PC-3 (cell line): Measurements from ENCODE around the gene DDX10. TPM values are rescaled to one million over a fixed set of nuclear protein-coding genes. Genes with fewer than 3 reads are reported as not detected.

ENCODE experiments used
- ATAC-seq: fragments of 200-7000 bp; cut with Tn5 transposase; 2 replicates; pipeline ENCODE4 v1.9.1; 2020; ENCODE audit warnings: mild to moderate bottlenecking, moderate library complexity
- BruUV-seq: library from RNA; stranded (reverse); fragments of 400-500 nt; replicated peaks from 2 replicates; lab custom pipeline; 2021; lab: Mats Ljungman, UMichigan
- CTCF ChIA-PET: fragments of 300-600 bp; sonication (Branson Sonifier 250); formaldehyde crosslinking; loops from one replicate; lab custom pipeline; 2022; ENCODE audit warnings: antibody characterized with exemption; lab: Charles Lee
- POLR2A ChIA-PET: fragments of 300-600 bp; sonication (Branson Sonifier 250); formaldehyde crosslinking; loops from one replicate; lab custom pipeline; 2022; ENCODE audit warnings: antibody characterized with exemption; ENCODE audit not compliant: unreplicated experiment; lab: Charles Lee
- DNase-seq: peaks from one replicate; pipeline ENCODE4 v3.0.0-alpha.2; 2015
- H2AFZ ChIP-seq: fragments of 300-600 bp; sonication (generic); 2 replicates; pipeline ENCODE4 v1.6.0; 2016; ENCODE audit warnings: antibody characterized with exemption, low read length
- H3F3A ChIP-seq: fragments of 300-600 bp; sonication (generic); one replicate; pipeline ENCODE4 v1.6.0; 2017; ENCODE audit warnings: antibody characterized with exemption, low read length, control low read depth, mild to moderate bottlenecking; ENCODE audit not compliant: unreplicated experiment
- H3K27ac ChIP-seq: fragments of 300-600 bp; sonication (generic); 2 replicates; pipeline ENCODE4 v1.5.1; 2016; ENCODE audit warnings: mild to moderate bottlenecking, low read length
- H3K27me3 ChIP-seq: fragments of 300-600 bp; sonication (generic); 2 replicates; pipeline ENCODE4 v1.6.1; 2016; ENCODE audit warnings: low read length, mixed read lengths
- H3K36me3 ChIP-seq: fragments of 300-600 bp; sonication (generic); 2 replicates; pipeline ENCODE4 v1.6.1; 2016; ENCODE audit warnings: low read depth, mixed run types, low read length, mixed read lengths
- H3K4me1 ChIP-seq: fragments of 300-600 bp; sonication (generic); 2 replicates; pipeline ENCODE4 v1.5.1; 2016; ENCODE audit warnings: low read length; ENCODE audit not compliant: insufficient read depth
- H3K4me2 ChIP-seq: fragments of 300-600 bp; sonication (generic); 2 replicates; pipeline ENCODE4 v1.6.0; 2016; ENCODE audit warnings: low read length
- H3K4me3 ChIP-seq: fragments of 300-600 bp; sonication (generic); 2 replicates; pipeline ENCODE4 v1.5.1; 2016; ENCODE audit warnings: mild to moderate bottlenecking, low read length, mixed read lengths
- H3K79me2 ChIP-seq: fragments of 300-600 bp; sonication (generic); 2 replicates; pipeline ENCODE4 v1.6.1; 2017; ENCODE audit warnings: low read length, mixed read lengths
- H3K9ac ChIP-seq: fragments of 300-600 bp; sonication (generic); 2 replicates; pipeline ENCODE4 v1.6.0; 2016; ENCODE audit warnings: mild to moderate bottlenecking, low read length
- H3K9me2 ChIP-seq: fragments of 300-600 bp; sonication (generic); replicated peaks from 2 replicates; pipeline ENCODE4 v1.6.1; 2016; ENCODE audit warnings: mixed run types, low read length, mixed read lengths
- H3K9me3 ChIP-seq: fragments of 300-600 bp; sonication (generic); 2 replicates; pipeline ENCODE4 v1.6.1; 2016; ENCODE audit warnings: low read length, mixed read lengths
- H4K20me1 ChIP-seq: fragments of 300-600 bp; sonication (generic); 2 replicates; pipeline ENCODE4 v1.6.1; 2016; ENCODE audit warnings: low read length, mixed read lengths
- CTCF ChIP-seq: fragments of 300-600 bp; sonication (generic); conservative IDR thresholded peaks from 2 replicates; pipeline ENCODE4 v1.5.1; 2017; ENCODE audit warnings: antibody characterized with exemption, low read depth, mild to moderate bottlenecking, low read length
- EZH2 ChIP-seq: fragments of 300-600 bp; sonication (generic); IDR thresholded peaks from one replicate; pipeline ENCODE4 v1.6.1; 2017; ENCODE audit warnings: antibody characterized with exemption, mild to moderate bottlenecking, low read length; ENCODE audit not compliant: unreplicated experiment
- EZH2phosphoT487 ChIP-seq: fragments of 300-600 bp; sonication (generic); IDR thresholded peaks from 2 replicates; pipeline ENCODE4 v1.6.1; 2018; ENCODE audit warnings: mild to moderate bottlenecking, antibody characterized with exemption, low read length, borderline replicate concordance
- intact Hi-C: fragments of 100-400 bp; cut with micrococcal nuclease; formaldehyde crosslinking; loops from 2 replicates; pipeline ENCODE4 v1.9.0; 2023
- total RNA-seq: library from RNA; depleted of rRNA; stranded (reverse); fragments of >200 nt; gene quantifications from 2 replicates; pipeline ENCODE4 v1.2.3, GENCODE V29; 2014

Gene DDX10
- total RNA-seq, 1 experiment from 2014 or later: 55.2 TPM

- Histone ChIP-seq H3K36me3 (0 out of 2 replicates have a peak, but pooled peaks cover 2% of the 10 kb centered on the region), H3F3A (peaks cover under 1% of the 10 kb centered on the region), H3K79me2 (peaks cover 9% of the 10 kb centered on the region), H3K4me3 (no peak overlapping the region), H3K9ac (no peak overlapping the region), H3K9me3 (no peaks in the 10 kb centered on the region), H2AFZ (no peak overlapping the region), H3K27ac (no peak overlapping the region), H4K20me1 (no peaks in the 10 kb centered on the region), H3K9me2 (no peaks in the 10 kb centered on the region), H3K4me2 (no peak overlapping the region), H3K4me1 (peaks cover 41% of the 10 kb centered on the region), H3K27me3 (no peaks in the 10 kb centered on the region)
- POLR2A ChIA-PET: no interaction called here
- no peak for TF ChIP-seq EZH2
- no peak for TF ChIP-seq CTCF
- no peak for TF ChIP-seq EZH2phosphoT487
- intact Hi-C loops: no loop called here
- ATAC-seq (no peak), DNase-seq (peak; percentile 35)
- BruUV-seq: no TSS peak
- CTCF ChIA-PET: no interaction called here
Measured at GRCh38 chr11:108933630-108934029, 268.8 kb downstream of the DDX10 start.

DNA sequence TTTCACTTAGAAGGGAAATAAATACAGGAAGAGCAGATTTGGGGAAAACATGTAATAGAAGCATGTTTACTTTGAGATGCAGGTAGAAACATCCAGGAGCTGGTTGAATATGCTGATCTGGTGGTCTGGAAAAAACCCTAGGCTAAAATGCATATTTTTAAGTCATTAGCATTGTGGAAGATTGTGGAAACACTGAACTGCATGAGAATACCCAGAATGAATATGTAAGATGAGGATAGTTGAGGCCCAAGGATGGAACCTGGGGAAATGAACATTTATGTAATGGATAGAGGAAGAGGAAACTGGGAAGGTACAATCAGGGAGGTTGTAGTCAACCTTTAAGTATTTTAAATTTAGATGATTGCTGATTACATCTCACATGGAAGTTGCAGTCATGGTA is 269.4 kb downstream of the DDX10 start:
- H3K9ac ChIP-seq: no peak overlapping the region
- DNase-seq (no peak), ATAC-seq (no peak)
- H3K4me1 ChIP-seq: peaks cover 37% of the 10 kb centered on the region
- H4K20me1 ChIP-seq: no peaks in the 10 kb centered on the region
- H3F3A ChIP-seq: no peaks in the 10 kb centered on the region
- H3K9me3 ChIP-seq: no peaks in the 10 kb centered on the region
- H3K36me3 ChIP-seq: 0 out of 2 replicates have a peak, but pooled peaks cover 2% of the 10 kb centered on the region
- H3K4me3 ChIP-seq: no peak overlapping the region
- no TSS peak for BruUV-seq
- no peak overlapping the region for H2AFZ ChIP-seq
- no peak overlapping the region for H3K27ac ChIP-seq
- CTCF ChIA-PET: no interaction called here
- TF ChIP-seq EZH2phosphoT487: no peak
- TF ChIP-seq EZH2: no peak
- TF ChIP-seq CTCF: no peak
- H3K4me2 ChIP-seq: no peak overlapping the region
- H3K27me3 ChIP-seq: no peaks in the 10 kb centered on the region
- POLR2A ChIA-PET: no interaction called here
- H3K9me2 ChIP-seq: no peaks in the 10 kb centered on the region
- intact Hi-C loops: no loop called here
- peaks cover 9% of the 10 kb centered on the region for H3K79me2 ChIP-seq

- Histone ChIP-seq H3K9me2 (no peaks in the 10 kb centered on the region), H3K4me3 (no peak overlapping the region), H3K36me3 (0 out of 2 replicates have a peak, but pooled peaks cover 2% of the 10 kb centered on the region), H3K79me2 (peaks cover 9% of the 10 kb centered on the region), H3K9ac (no peak overlapping the region), H3K4me2 (no peak overlapping the region), H3K9me3 (no peaks in the 10 kb centered on the region), H2AFZ (no peak overlapping the region), H3K27ac (no peak overlapping the region), H4K20me1 (no peaks in the 10 kb centered on the region), H3F3A (no peaks in the 10 kb centered on the region), H3K4me1 (peaks cover 33% of the 10 kb centered on the region), H3K27me3 (no peaks in the 10 kb centered on the region)
- ATAC-seq: no peak
- no TSS peak for BruUV-seq
- DNase-seq: no peak
- intact Hi-C loops: no loop called here
- POLR2A ChIA-PET: no interaction called here
- CTCF ChIA-PET: no interaction called here
- no peak for TF ChIP-seq EZH2
- no peak for TF ChIP-seq CTCF
- no peak for TF ChIP-seq EZH2phosphoT487
Measured at GRCh38 chr11:108934696-108935095, 269.8 kb downstream of the DDX10 start.
